Testis (tissue), 2 donors: Measurements from ENCODE around the gene EIF5B.

ENCODE experiments used
- CTCF ChIP-seq, 3 experiments: fragments of 450-650 bp in 2 of 3; fragments of 200-600 bp in 1 of 3; sonication (generic) in 1 of 3; IDR thresholded peaks; one replicate each; pipeline ENCODE4 v1.5.1; 2016 to 2019; ENCODE audit warnings: antibody characterized with exemption in 3 of 3, mild to moderate bottlenecking in 2 of 3, moderate library complexity in 1 of 3
- POLR2A ChIP-seq: fragments of 450-650 bp; IDR thresholded peaks from one replicate; pipeline ENCODE4 v1.6.1; 2017; ENCODE audit warnings: antibody characterized with exemption, mild to moderate bottlenecking, moderate library complexity

GRCh38 chr2:99389946-99390345 is 52.8 kb downstream of the EIF5B start:
- TF ChIP-seq POLR2A (no peak), CTCF (IDR thresholded peaks at IDR 0.05) (no peak)
